ENCODE measurements around the gene WBP11. TPM values are rescaled to one million over a fixed set of nuclear protein-coding genes. Genes with fewer than 3 reads are reported as not detected.

The WBP11 gene
- total RNA-seq, 6 experiments from 2014 or later: 8.6 to 24.9 (median 16.9) TPM

DNA sequence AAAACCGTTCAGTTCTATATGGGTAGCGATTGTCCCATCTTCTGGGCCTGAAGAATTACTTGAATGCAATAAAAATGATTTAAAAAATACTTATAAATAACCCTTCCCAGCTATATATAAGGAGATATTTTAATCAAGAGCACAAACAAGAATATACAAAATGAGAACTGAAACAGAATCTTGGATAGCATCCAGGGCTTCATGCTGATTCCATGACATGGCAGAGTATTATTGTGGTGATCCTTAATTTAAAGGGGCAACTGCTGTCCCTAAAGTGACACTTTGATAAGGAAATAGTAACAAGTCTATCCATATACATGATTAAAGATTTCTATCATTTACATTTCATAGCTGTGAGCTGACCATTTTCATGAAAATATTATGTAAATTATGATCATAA, 18.8 kb downstream of the WBP11 start:
- Histone ChIP-seq H3K27me3 (no peaks in the 10 kb centered on the region), H3K9me3 (no peaks in the 10 kb centered on the region), H3K36me3 (peaks cover 0 to 40% (median 15%) of the 10 kb centered on the region in 4 donors), H3K27ac (no peak overlapping the region), H3K4me1 (no peaks in the 10 kb centered on the region), H3K4me3 (no peak overlapping the region)
- no peak for DNase-seq
- WGBS (ENCODE audit: insufficient coverage, low coverage, low lambda C conversion rate, missing lambda C conversion rate): 89% methylated on average over 2 of the region's 2 CpGs
- ATAC-seq: no peak
- no peak for TF ChIP-seq POLR2A (IDR thresholded peaks at IDR 0.05)
- TF ChIP-seq, protein P1, sequence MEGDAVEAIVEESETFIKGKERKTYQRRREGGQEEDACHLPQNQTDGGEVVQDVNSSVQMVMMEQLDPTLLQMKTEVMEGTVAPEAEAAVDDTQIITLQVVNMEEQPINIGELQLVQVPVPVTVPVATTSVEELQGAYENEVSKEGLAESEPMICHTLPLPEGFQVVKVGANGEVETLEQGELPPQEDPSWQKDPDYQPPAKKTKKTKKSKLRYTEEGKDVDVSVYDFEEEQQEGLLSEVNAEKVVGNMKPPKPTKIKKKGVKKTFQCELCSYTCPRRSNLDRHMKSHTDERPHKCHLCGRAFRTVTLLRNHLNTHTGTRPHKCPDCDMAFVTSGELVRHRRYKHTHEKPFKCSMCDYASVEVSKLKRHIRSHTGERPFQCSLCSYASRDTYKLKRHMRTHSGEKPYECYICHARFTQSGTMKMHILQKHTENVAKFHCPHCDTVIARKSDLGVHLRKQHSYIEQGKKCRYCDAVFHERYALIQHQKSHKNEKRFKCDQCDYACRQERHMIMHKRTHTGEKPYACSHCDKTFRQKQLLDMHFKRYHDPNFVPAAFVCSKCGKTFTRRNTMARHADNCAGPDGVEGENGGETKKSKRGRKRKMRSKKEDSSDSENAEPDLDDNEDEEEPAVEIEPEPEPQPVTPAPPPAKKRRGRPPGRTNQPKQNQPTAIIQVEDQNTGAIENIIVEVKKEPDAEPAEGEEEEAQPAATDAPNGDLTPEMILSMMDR (IDR thresholded peaks at IDR 0.05): no peak
- intact Hi-C loops (cut with DNase I): no loop called here

DNA sequence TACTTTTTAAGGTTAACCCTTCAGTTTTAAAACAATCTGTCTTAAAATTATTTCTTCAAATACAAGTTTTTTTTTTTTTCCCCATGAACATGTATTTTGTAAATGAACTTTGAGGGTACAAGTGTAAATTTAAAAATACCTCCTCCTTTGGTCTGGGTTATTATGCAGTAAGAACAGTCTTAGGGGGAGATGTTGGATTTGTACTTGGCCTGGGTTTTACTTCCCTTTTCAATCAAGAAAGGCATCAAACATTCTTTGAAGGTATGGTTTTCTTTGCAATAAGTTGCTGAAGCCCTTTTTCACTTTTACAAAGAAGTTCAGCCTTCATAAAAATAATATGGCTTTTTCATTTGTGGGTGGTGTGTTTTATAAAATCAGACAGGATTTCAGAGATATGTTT, 20.5 kb downstream of the WBP11 start:
- Histone ChIP-seq H3K27ac (no peak overlapping the region), H3K27me3 (no peaks in the 10 kb centered on the region), H3K4me1 (peaks cover 0 to 6% (median 0%) of the 10 kb centered on the region in 4 donors), H3K4me3 (no peak overlapping the region), H3K36me3 (peaks cover 0 to 23% (median 4%) of the 10 kb centered on the region in 4 donors), H3K9me3 (no peaks in the 10 kb centered on the region)
- ATAC-seq (no peak), DNase-seq (no peak)
- TF ChIP-seq, protein P1 (IDR thresholded peaks at IDR 0.05): no peak
- no peak for TF ChIP-seq POLR2A (IDR thresholded peaks at IDR 0.05)
- intact Hi-C loops (cut with DNase I): no loop called here

DNA sequence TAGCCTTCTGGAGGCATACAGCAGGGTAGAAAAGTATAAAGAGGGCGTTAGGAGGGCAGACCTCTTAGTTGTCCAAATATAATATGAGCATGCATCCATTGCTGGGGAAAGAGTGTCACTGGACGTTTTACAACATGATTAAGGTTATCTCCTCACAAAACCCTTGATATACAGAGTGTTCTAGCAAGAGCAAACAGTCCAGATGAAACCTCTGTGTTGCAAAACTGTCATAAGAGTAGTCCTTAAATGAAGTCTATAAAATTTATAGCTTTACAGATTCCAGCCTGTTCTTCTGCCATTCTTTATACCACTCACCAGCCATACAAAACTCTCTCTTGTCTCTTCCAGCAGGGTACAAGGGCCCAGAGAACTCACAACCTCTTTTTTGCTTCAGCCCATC, 21.7 kb downstream of the WBP11 start:
- Histone ChIP-seq H3K9me3 (no peaks in the 10 kb centered on the region), H3K27ac (no peak overlapping the region), H3K36me3 (peaks cover 0 to 12% (median 0%) of the 10 kb centered on the region in 4 donors), H3K27me3 (no peaks in the 10 kb centered on the region), H3K4me3 (no peak overlapping the region), H3K4me1 (peaks cover 0 to 11% (median 0%) of the 10 kb centered on the region in 4 donors)
- intact Hi-C loops (cut with DNase I): no loop called here
- no peak for ATAC-seq
- DNase-seq: no peak
- TF ChIP-seq POLR2A (IDR thresholded peaks at IDR 0.05): no peak
- TF ChIP-seq, protein P1 (IDR thresholded peaks at IDR 0.05): no peak
- WGBS (ENCODE audit: insufficient coverage, low coverage, low lambda C conversion rate, missing lambda C conversion rate): 20% methylated on average over 2 of the region's 2 CpGs

DNA sequence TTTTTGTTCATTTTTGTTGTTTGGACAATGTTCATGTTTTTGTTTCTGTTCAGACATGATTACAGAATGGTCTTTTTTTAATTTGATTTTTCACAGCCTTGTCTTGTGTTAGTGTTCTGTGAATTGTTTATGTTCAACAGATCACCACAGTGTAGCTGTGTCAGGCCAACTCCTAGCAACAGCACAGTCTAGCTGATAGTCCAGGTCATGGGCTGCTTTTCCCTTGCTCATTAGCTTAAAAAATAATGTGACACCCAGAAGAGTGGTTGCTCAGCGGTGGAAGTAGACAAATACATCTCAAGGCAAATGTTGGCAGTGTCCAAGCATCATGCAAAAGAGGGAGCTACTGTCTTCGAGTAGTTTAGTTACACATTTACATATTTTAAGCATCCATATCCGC, 22.4 kb downstream of the WBP11 start:
- intact Hi-C loops (cut with DNase I): no loop called here
- no peaks in the 10 kb centered on the region for H3K27me3 ChIP-seq
- H3K9me3 ChIP-seq: no peaks in the 10 kb centered on the region
- H3K4me1 ChIP-seq: peaks cover 0 to 11% (median 0%) of the 10 kb centered on the region in 4 donors
- TF ChIP-seq, protein P1 (IDR thresholded peaks at IDR 0.05): no peak
- TF ChIP-seq POLR2A (IDR thresholded peaks at IDR 0.05): no peak
- H3K27ac ChIP-seq: no peak overlapping the region
- WGBS (ENCODE audit: insufficient coverage, low coverage, low lambda C conversion rate, missing lambda C conversion rate): 92% methylated on average over 3 of the region's 3 CpGs
- DNase-seq (no peak), ATAC-seq (no peak)
- H3K36me3 ChIP-seq: peaks cover 0 to 5% (median 0%) of the 10 kb centered on the region in 4 donors
- no peak overlapping the region for H3K4me3 ChIP-seq

DNA sequence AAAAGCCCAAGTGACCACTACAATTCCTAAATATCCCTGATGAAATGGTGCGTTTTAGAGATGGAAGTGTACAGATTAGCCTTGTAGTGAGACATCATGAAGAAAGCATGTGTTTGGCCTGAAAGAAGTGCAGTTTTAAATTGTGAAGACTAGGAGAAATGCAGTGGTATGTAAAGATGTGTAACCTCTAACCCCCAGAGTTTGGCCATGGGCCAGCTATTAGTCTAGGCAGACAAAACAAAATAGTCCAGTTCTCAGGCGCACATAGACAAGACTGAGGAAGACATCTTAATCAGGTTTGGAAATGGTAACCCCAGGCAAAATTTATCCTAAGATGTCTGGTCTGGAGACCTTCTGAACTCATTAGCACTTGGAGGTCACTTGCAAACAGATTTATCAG, 23.4 kb downstream of the WBP11 start:
- 92% methylated on average over 2 of the region's 2 CpGs for WGBS (ENCODE audit: insufficient coverage, low coverage, low lambda C conversion rate, missing lambda C conversion rate)
- no peak for ATAC-seq

More for the DNA sequence above, 23.4 kb downstream of the WBP11 start:
- H3K9me3 ChIP-seq: no peaks in the 10 kb centered on the region
- no peaks in the 10 kb centered on the region for H3K27me3 ChIP-seq
- TF ChIP-seq, protein P1 (IDR thresholded peaks at IDR 0.05): no peak
- no peak for TF ChIP-seq POLR2A (IDR thresholded peaks at IDR 0.05)
- no peak for DNase-seq
- intact Hi-C loops (cut with DNase I): no loop called here
- H3K27ac ChIP-seq: no peak overlapping the region
- H3K4me1 ChIP-seq: peaks cover 0 to 11% (median 2%) of the 10 kb centered on the region in 4 donors
- no peaks in the 10 kb centered on the region for H3K36me3 ChIP-seq
- H3K4me3 ChIP-seq: no peak overlapping the region

Data from right lobe of liver (tissue), 6 donors.